Measurements from ENCODE around the gene SYT13.

Gene SYT13

DNA sequence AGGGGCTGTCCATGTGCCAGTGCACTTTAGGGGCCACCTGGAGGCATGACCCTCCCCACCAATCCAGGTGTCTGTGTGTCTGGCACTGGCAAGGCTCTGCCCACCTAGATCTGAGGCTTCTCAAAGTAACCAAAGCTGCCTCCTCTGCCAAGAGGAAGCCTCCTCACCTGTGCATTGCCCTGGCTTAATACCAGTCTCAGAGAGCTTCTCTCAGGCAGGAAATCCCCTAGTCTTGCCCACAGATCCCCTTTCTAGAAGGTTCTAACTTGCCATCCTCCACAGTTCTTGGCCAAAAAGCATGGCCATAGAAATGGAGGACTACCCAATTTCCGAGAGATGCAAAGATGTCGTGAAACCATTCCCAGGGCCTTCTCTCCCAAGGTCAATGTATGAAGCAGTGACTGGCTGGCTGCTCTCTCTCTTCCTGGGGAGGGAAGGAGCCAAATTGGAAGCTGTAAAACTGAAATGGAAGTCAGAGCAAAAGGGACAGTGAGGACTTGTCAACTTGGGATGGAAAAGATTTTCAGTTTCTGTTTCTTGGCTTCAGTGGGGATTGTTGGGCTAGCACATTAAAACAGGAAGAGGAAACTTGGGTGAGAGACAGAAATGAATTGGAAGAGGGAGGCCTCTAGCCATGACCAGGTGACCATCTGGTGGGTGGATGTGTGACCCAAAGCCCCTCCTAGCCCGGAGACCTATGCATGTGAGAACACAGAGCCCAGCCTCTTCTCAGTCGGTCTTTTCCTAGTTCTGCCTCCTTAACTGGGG, 70.9 kb downstream of the SYT13 start:
- DNase-seq = no peak

DNA sequence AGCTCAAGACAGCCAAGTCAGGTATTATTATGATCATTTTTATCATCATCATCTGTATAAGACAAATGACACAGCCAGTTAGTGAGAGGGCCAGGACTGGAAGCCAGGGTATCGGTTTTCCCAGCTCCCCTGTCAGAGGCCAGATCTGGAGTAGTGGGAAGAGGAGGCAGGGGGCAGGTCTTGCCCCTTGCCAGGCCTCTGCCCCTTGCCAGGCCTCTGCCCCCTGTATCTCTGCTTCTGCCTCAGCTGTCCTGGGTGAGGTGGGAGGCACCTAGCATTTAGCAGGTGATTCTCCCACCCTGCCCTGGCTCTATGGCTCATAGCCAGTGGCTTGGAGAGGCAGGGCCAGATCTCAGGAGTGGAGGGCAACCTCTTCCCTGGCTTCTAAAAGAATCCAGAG, 72.4 kb downstream of the SYT13 start:
- DNase-seq = no peak

DNA sequence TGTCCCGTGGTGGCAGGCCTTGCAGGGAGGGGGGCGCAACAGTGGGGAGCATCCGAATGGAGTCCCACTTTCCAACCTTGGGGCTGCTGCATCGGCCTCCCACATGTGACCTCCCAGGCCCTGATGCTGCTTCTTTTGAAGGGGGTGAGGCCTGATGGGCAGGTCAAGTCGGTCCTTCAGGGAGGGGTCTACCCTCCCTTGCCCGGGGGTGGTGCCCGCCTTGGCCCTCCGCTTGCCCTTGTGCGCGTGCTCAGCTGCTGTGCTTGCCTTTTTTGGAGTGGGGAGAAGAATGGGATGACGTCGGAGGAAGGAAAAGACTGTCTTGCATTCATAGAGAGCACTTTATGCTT, 72.8 kb downstream of the SYT13 start:
- no peak for DNase-seq

DNA sequence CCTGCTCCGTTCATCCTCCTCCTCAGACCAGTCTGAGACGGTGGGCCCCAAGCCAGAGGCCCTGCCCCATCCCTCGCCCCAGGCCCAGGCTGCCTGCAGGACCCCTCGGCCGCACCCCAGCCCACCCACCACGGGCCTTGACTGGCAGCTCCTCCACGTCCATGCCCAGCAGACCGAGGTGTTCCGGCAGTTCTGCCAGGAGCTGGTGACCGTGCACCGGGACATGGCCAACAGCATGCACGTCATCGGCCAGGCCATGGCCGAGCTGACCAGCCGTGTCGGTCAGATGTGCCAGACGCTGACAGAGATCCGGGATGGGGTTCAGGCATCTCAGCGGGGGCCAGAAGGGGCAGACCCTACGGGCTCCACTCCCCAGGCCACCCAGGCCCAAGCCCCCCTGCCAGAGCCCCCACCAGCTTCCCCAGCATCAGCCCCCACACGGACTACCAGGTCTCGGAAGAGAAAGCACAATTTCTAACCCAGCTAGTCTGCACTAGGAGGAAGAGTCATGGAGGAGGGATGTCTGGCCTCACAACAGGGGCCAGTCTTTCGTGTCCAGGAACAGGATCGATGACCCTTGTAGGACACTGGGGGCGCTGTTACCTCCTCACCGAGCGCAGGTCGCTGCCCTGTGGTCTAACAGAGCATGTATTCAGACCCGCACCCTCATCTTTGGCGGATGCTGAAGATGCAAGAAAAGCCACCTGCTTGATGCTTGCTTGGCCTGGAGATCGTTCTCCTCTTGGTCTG, 73.4 kb downstream of the SYT13 start:
- no peak for DNase-seq

DNA sequence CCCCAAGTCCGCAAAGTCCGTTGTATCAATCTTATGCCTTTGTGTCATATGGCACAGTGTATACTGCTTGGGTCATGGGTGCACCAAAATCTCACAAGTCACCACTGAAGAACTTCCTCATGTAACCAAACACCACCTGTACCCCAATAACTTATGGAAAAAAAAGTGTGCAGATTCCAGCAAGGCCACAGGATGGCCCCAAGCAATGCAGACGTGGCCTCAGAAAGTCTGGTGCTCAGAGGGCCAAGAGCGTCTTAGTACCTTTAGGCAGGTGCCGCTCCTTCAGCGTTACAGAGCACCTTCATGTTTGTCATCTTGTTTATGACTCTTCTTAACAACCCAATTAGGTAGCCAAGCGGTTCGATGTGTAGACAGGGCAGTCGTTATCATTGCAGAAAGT, 74.4 kb downstream of the SYT13 start:
- no peak for DNase-seq

DNA sequence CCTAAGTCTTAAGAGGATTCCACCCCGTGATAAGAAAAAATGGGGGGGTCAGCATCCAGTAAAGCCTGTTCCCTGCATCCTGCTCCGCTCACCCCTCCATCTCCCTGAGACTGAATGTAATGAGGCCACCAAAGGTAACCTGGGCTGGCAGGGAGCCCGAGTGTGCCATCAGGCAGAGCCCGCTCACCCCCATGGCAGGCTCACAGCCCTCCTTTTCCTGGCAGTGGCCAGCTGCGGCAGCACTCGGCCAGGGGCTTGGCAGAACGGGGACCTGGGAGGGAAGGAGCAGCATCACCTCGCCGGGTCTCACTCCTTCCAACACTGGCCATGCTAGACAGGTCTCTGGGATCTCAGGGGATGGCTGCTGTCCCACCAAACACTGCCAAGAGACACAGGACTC, 75.3 kb downstream of the SYT13 start:
- no peak for DNase-seq

DNA sequence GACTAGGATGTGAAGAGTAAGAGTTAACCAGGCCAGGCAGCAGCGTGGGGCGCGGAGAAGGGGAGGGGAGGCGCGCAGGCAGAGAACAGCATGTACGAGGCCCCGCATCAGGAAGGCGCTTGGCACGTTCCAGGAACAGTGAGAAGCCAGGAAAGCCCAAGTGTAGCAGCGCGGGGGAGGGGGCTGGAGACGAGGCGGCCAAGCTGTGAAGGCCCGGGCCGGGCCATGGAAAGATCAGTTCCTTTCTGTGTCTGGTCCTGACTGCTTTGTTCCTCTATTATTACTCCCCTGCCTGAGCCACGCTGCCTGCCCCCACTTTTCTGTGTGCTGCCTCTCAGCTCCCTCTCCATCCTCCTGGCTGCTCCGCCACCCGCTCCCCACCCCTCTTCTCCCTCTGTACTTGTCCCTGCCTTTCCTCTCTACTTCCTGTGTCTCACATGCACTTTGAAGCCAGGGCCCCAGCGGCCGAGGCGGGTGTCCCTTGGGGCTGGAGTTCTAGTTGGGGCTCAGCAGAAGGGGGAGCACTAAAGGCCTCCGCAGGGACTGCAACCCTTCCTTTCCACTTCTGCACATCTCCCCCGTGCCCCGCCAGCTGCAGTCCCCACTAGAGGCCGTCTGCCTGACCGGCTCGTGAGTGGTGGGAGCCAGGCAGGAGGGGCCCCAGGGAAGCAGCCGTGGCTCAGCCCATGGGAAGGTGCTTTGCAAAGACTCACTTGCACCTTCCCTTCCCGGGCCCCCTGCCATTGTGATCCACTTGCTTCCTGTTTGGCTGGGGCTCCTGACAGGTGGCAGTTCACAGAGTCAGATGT, 76.0 kb downstream of the SYT13 start:
- no peak for DNase-seq

DNA sequence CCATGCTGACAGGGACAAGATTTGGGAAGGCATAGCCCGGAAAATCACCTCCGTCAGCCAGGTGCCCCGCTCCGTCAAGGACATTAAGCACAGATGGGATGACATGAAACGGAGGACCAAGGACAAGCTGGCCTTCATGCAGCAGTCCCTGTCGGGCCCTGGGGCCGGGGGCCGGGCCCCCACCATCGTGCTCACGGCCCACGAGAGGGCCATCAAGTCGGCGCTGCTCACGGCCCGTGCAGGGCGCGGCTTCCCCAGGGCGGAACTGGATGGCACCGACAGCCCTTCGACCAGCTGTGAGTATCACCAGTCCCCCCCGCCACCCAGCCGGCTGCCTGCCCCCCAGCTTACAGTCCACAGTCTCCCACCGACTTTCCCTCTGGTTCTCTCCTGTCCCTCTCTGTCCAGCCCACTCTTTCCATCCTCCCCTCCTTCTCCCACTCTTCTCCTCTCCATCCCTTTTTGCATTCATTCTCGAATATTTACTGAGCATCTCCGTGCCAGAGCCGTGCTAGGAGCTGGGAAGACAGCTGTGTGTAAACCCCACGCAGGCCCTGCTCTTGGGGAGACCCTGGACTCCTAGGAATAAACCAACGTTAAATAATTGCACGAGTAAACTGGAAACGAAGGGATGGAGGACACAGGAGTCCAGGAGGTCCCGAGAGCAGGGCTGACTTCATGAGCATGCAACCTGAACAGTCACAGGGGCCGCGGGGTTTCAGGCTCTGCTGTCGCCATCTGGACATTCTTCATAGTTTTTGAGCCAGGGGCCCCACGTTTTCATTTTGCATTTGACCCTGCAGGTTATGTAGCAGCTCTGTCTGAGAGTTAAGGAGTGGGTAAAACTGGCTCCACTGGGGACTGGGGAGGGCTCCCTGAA, 76.9 kb downstream of the SYT13 start:
- no peak for DNase-seq

DNA sequence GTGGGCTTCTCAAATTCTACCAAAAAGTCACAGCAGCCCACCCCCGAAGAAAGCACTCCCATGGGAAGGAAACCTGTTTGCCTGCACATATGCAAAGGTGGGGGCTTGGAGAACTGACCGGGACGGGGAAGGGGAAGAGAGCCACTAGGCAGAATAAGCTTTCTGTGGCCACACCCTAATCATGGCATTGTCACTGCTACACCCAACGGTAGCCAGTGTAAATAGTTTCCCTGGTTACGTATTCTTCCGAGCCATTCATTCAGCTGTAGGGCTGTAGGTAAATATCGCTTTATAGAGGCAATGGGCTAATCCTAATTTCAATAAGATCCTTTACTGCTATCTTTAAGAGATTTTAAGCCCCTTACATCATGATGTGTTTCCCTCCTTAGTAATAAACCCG, 78.0 kb downstream of the SYT13 start:
- no peak for DNase-seq

DNA sequence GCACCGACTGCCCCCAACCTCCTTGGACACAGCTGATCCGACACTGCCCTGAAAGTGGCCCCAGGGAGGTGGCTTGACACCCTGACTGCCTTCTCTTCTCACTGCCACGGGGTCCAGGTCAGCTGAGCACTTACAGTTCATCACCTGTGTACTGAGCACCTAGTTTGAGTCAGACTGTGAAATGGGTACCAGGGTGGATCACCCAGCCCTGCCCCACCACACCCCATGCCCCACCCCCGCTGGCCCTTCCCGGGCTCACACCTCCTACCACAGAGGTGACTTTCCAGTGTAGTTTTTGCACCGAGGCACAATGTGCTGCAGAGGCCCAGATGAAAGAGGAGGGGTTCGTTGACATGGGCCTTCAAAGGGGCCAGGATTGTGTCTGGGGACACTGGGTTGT, 80.2 kb downstream of the SYT13 start:
- DNase-seq = no peak

DNA sequence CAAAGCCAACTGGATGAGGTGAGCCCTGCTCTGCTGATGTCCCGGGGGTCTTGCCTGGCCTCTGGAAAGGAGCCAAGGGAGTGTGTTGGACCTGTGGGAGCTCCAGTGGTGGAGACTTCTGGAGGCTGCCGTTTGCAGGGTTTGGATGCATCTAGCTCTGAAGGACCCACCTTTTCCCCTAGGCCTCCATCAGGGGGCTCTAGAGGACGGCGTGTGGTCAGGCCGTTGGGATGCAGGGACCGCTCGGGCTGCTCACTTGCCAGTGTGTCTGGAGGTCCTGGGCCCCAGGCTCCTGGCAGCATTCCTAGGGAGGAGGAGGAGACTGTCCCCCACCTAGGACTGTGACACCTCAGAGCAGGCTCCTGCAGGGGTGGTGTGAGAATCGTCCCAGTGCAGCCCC, 81.4 kb downstream of the SYT13 start:
- DNase-seq = no peak

DNA sequence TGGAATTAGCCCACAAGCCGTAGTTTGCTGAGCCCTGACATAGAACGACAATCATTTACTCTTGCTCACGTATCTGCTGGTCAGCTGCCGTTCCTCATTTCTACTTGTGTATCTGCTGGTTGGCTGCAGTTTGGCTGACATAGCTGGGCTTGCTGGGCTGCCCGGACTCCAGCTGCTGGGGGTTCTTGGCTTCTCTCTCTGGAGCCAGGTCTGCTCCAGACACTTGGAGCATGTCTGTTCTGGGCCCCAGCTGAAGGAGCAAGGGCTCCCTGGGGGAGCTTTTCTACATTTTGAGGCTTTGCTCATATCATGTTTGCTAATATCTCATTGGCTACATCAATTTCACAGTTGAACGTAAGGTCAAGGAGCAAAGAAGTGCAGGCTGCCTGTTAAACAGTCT, 92.4 kb downstream of the SYT13 start:
- DNase-seq = no peak

Measured in stimulated activated naive CD4-positive, alpha-beta T cell (primary cell).